Osteoblast (primary cell): ENCODE results near the gene RPS27L. TPM values are rescaled to one million over a fixed set of nuclear protein-coding genes. Genes with fewer than 3 reads are reported as not detected.

Source experiments
- DNase-seq: peaks from one replicate; pipeline ENCODE4 v3.0.0; 2011; ENCODE audit warnings: low spot score, mixed read lengths; ENCODE audit not compliant: insufficient read length; ENCODE audit errors: missing footprints
- H2AFZ ChIP-seq: 2 replicates; pipeline ENCODE4 v1.6.0; 2011; ENCODE audit warnings: mild to moderate bottlenecking, low read length
- H3K27ac ChIP-seq: 2 replicates; pipeline ENCODE4 v1.5.1; 2011; ENCODE audit warnings: mild to moderate bottlenecking, low read depth, low read length, moderate library complexity
- H3K27me3 ChIP-seq: 2 replicates; pipeline ENCODE4 v1.6.0; 2012; ENCODE audit warnings: mild to moderate bottlenecking, control low read depth, inconsistent platforms, low read length, moderate library complexity; ENCODE audit not compliant: insufficient read depth
- H3K36me3 ChIP-seq: 2 replicates; pipeline ENCODE4 v1.5.1; 2011; ENCODE audit warnings: mild to moderate bottlenecking, low read length, control low read depth, moderate library complexity; ENCODE audit not compliant: insufficient read depth
- H3K4me1 ChIP-seq: 2 replicates; pipeline ENCODE4 v1.5.1; 2011; ENCODE audit warnings: mild to moderate bottlenecking, low read length, control low read depth, moderate library complexity; ENCODE audit not compliant: insufficient read depth
- H3K4me2 ChIP-seq: 2 replicates; pipeline ENCODE4 v1.6.0; 2011; ENCODE audit warnings: mild to moderate bottlenecking, low read length; ENCODE audit not compliant: insufficient read depth
- H3K4me3 ChIP-seq: fragments of 200-600 bp; sonication (generic); 3 replicates; pipeline ENCODE4 v1.5.1; 2012; ENCODE audit warnings: mild to moderate bottlenecking, low read length, inconsistent platforms; ENCODE audit not compliant: insufficient read depth
- H3K79me2 ChIP-seq: 2 replicates; pipeline ENCODE4 v1.6.0; 2012; ENCODE audit warnings: mild to moderate bottlenecking, low read length, control low read depth, inconsistent platforms; ENCODE audit not compliant: insufficient read depth
- H3K9me3 ChIP-seq: 2 replicates; pipeline ENCODE4 v1.5.1; 2011; ENCODE audit warnings: low read depth, low read length, control low read depth
- H4K20me1 ChIP-seq: 2 replicates; pipeline ENCODE4 v1.6.0; 2012; ENCODE audit warnings: mild to moderate bottlenecking, low read length, control low read depth; ENCODE audit not compliant: insufficient read depth
- CTCF ChIP-seq: IDR thresholded peaks from 2 replicates; pipeline ENCODE4 v1.5.1; 2011; ENCODE audit warnings: mild to moderate bottlenecking, low read depth, low read length, moderate library complexity; ENCODE audit errors: extremely low read depth
- total RNA-seq: library from RNA; depleted of rRNA; stranded (reverse); fragments of >200 nt; gene quantifications from 2 replicates; pipeline ENCODE4 v1.2.3, GENCODE V29; 2012

RPS27L gene
- total RNA-seq, 1 donor = 281 TPM

- peaks cover 33% of the 10 kb centered on the region for H3K4me1 ChIP-seq
- no peak overlapping the region for H3K4me3 ChIP-seq
- H3K4me2 ChIP-seq = peak overlapping the region; percentile 100
Observed at GRCh38 chr15:63191895-63192618, 34.8 kb upstream of the RPS27L start.

GRCh38 chr15:63190769-63191649 is 33.7 kb upstream of the RPS27L start:
- Histone ChIP-seq H3K79me2 (peaks cover 66% of the 10 kb centered on the region), H3K4me1 (peaks cover 37% of the 10 kb centered on the region), H3K27ac (peak overlapping the region; percentile 75), H3K9me3 (no peaks in the 10 kb centered on the region), H2AFZ (no peak overlapping the region), H3K27me3 (no peaks in the 10 kb centered on the region), H4K20me1 (peaks cover 33% of the 10 kb centered on the region), H3K4me3 (peak overlapping the region; percentile 89), H3K36me3 (no peaks in the 10 kb centered on the region), H3K4me2 (peak overlapping the region; percentile 100)
- no peak for TF ChIP-seq CTCF
- no peak for DNase-seq

More at GRCh38 chr15:63191895-63192618, 34.8 kb upstream of the RPS27L start:
- Histone ChIP-seq H3K79me2 (peaks cover 76% of the 10 kb centered on the region), H3K27ac (no peak overlapping the region), H3K27me3 (no peaks in the 10 kb centered on the region), H3K9me3 (no peaks in the 10 kb centered on the region), H3K36me3 (no peaks in the 10 kb centered on the region), H4K20me1 (peaks cover 36% of the 10 kb centered on the region), H2AFZ (no peak overlapping the region)
- no peak for DNase-seq
- TF ChIP-seq CTCF = no peak

GRCh38 chr15:63189941-63190768 is 32.9 kb upstream of the RPS27L start:
- H3K9me3 ChIP-seq = no peaks in the 10 kb centered on the region
- no peaks in the 10 kb centered on the region for H3K36me3 ChIP-seq
- no peak for TF ChIP-seq CTCF
- peaks cover 41% of the 10 kb centered on the region for H3K4me1 ChIP-seq
- peaks cover 58% of the 10 kb centered on the region for H3K79me2 ChIP-seq
- H3K27ac ChIP-seq = peak overlapping the region; percentile 75
- H3K4me3 ChIP-seq = peak overlapping the region; percentile 89
- peak overlapping the region; percentile 85 for H2AFZ ChIP-seq
- DNase-seq = no peak
- no peaks in the 10 kb centered on the region for H3K27me3 ChIP-seq
- peaks cover 30% of the 10 kb centered on the region for H4K20me1 ChIP-seq
- peak overlapping the region; percentile 100 for H3K4me2 ChIP-seq
